T-helper 1 cell (primary cell): ENCODE data around the gene FAM72C.
"Not testable (repeated sequence)": the region's sequence is repeated elsewhere in the genome, so short reads cannot be mapped to it uniquely, and the experiment has no call there.

Experiments used
- DNase-seq, 5 donors: peaks; one replicate each; pipeline ENCODE4 v3.0.0-alpha.2; 2012 to 2020
- total RNA-seq, 4 donors: gene quantifications; one replicate each; lab custom pipeline; 2026; lab: John Stamatoyannopoulos, UW

Gene FAM72C
- 0 to 0.08 (median 0) reads per million in 4 donors for total RNA-seq

- not testable (repeated sequence) for DNase-seq
Measured at GRCh38 chr1:143971924-143972700, at the start of gene FAM72C. TSS of gene FAM72C (minus strand) at chr1:143971986. CDS start at chr1:143971141, 845 bp downstream.

GRCh38 chr1:144020001-144020738 lies 48.4 kb upstream of the FAM72C start:
- DNase-seq = not testable (repeated sequence)

GRCh38 chr1:144019101-144019500 lies 47.3 kb upstream of the FAM72C start:
- DNase-seq = not testable (repeated sequence)

GRCh38 chr1:144015180-144015966 lies 43.6 kb upstream of the FAM72C start:
- not testable (repeated sequence) for DNase-seq

- not testable (repeated sequence) for DNase-seq
Measured at GRCh38 chr1:144014528-144014927, 42.7 kb upstream of the FAM72C start.

- DNase-seq = not testable (repeated sequence)
Measured at GRCh38 chr1:144014121-144014520, 42.3 kb upstream of the FAM72C start.

- DNase-seq = not testable (repeated sequence)
Measured at GRCh38 chr1:144012168-144012733, 40.5 kb upstream of the FAM72C start.

- not testable (repeated sequence) for DNase-seq
Measured at GRCh38 chr1:144009410-144009809, 37.6 kb upstream of the FAM72C start.

GRCh38 chr1:144004259-144004658 lies 32.5 kb upstream of the FAM72C start:
- DNase-seq = not testable (repeated sequence)

GRCh38 chr1:144003306-144004029 lies 31.7 kb upstream of the FAM72C start:
- DNase-seq = not testable (repeated sequence)

GRCh38 chr1:144002141-144002881 lies 30.5 kb upstream of the FAM72C start:
- DNase-seq = not testable (repeated sequence)

GRCh38 chr1:144001077-144001476 lies 29.3 kb upstream of the FAM72C start:
- DNase-seq = not testable (repeated sequence)

- not testable (repeated sequence) for DNase-seq
Measured at GRCh38 chr1:143996020-143996419, 24.2 kb upstream of the FAM72C start.

- DNase-seq = not testable (repeated sequence)
Measured at GRCh38 chr1:143993301-143993907, 21.6 kb upstream of the FAM72C start.

- DNase-seq = not testable (repeated sequence)
Measured at GRCh38 chr1:143990699-143991098, 18.9 kb upstream of the FAM72C start.

- DNase-seq = not testable (repeated sequence)
Measured at GRCh38 chr1:143989719-143990118, 17.9 kb upstream of the FAM72C start.

GRCh38 chr1:143989427-143989712 lies 17.6 kb upstream of the FAM72C start:
- not testable (repeated sequence) for DNase-seq

GRCh38 chr1:143988602-143989426 lies 17.0 kb upstream of the FAM72C start:
- not testable (repeated sequence) for DNase-seq

- DNase-seq = not testable (repeated sequence)
Measured at GRCh38 chr1:143987868-143988267, 16.1 kb upstream of the FAM72C start.
